Stimulated activated CD8-positive, alpha-beta memory T cell treated with anti-CD3 and anti-CD28 coated beads, Interleukin-15, amount 100 ng/mL, for 1 hour (primary cell): Measurements from ENCODE around the gene BDKRB2.

ENCODE experiments used
- DNase-seq: peaks from one replicate; pipeline ENCODE4 v3.0.0-alpha.2; 2020; ENCODE audit warnings: low read depth

Gene BDKRB2

DNA sequence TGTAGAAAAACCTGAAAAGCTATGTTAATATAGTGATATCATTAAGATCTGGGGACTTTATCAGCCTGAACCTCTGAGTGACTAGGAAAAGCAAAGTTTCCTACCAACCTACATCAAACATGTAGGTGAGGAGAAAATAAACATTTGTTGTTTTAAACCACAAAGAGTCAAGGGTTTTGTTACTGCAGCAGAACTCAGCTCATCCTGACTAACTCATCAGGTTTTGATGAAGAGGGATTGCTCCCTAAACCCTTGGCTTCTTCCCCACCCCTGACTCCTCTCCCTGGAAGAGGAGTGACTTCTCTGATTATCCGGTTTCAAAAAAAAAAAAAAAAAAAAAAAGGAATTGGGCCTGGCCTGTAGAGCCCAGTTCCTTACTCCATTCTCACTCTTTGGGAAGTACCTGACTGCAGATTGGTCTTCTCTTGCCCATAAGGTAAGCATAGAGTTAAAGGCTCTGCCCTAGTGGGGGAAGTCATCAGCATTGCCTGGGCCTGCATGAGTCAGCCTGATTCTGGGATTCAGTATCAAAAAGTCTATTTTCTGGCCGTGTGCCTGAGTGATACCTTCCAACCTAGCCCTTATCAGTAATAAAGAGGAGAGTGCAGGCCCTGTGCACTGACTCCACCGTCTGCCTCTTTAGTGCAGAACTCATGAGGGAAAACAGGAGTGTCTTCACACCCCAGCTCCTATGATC lies 68.3 kb downstream of the BDKRB2 start:
- no peak for DNase-seq

DNA sequence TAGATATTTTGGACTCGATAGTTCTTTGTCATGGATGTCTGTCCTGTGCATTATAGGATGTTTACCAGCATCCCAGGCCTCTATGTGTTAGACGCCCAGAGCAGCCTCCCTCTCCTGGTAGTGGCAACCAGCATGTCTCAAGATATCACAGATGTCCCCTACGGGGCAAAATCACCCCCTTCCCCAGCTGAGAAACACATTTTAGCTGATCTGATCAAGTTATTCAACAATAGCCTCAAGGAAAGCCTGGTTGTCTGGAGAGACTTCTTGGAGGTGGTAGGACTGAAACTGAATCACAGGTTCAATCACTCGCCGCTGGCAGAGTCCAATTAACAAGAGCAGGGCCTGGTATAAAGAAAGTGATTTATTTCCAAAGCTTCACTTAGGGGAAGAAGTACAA lies 69.0 kb downstream of the BDKRB2 start:
- no peak for DNase-seq

DNA sequence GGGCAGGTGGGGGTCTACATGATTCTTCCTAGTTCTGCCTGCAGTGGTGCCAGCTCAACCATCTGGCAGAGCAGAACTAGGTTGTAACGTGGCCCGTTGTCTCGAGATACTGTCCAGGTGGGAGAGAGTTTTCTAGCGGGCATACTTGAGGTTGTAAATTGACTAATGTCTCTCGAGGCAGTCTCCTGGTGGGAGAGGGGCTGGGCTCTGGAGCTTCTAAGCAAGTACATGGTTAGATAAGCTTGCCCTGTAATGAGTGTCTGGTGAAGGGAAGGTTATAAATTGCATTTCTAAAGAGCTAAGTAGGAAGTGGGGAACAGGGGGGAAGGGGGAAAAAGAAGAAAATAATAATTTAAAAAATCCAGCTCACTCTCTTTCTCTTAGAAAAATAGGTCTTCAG lies 69.5 kb downstream of the BDKRB2 start:
- DNase-seq, result no peak

DNA sequence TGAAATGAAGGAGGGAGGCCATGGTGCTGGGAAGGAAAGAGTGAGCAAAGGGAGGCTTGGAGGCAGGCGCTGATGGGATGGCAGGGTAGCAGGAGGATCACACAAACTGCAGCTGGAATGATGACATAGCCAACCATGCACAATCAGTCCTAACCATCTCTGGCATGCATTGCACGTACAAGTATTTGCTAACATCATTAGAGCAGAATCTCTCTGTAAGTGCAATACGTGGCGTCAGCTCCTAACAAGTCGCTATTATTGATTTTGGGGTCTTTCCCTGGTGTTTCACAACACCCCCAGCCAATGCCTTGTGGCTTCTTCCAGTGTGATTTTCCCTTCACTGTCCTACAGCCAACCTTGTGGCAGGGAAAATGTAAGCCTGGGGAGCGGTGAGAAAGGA lies 69.9 kb downstream of the BDKRB2 start:
- DNase-seq, result no peak

DNA sequence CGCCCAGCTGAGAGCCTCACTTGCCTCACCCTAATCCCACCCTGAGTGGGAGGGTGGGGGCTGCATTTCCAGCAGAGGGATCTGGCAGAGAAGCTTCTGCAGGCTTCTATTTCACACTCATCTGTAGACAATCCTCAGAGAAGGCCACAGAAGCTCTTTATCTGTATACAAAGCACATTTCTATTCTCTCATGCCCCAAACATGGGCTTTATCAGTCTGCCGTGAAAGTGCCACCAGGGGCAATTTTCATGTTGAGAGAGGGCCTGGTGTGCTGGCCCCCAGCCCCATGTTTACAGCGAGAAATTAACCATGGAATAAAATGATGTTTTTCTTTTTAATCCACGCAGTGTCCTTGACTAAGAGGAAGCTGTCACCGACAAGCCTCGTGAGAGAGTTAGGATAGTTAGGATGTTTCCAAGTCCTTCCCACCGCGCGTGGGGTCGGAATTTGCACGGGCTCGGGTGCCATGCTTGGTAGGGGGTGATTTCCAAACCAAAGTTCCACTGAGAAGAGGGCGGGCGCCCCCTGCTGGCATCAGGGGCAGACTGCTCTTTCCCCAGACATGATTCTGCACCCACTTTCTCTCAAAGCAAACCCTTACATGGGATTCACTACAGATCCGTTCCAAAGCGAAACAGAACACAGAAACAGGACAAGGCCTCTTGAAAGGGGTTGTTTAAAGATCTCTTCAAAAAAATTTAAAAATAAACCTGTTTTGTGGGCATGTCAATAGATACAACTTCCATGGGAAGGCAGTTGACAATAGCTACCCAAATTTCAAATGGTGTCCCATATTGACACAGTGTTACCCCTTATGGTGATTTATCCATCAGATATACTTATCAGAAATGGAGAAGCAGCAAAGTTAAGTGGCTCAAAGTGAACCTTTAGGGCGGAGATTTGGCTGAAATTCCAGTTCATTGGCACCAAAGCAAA lies 70.8 kb downstream of the BDKRB2 start:
- DNase-seq, result peak; percentile 49

DNA sequence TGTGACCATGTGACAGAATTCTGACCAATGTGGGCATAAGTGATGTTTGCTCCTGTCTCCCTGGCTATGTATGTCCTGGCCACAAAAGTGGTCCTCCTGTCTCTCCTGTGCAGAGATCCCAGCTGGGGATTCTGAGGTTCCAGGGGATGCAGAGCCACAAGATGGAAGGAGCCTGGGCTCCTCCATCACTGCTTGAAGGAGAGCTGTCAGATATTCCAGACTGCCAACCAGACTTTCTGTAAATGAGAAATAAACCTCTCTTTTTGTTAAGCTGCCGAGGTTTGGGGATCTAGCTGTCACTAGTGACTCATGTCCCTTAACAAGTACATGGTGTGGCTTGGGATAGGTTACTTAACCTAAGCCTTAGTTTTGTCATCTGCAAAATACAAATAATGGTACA lies 73.3 kb downstream of the BDKRB2 start:
- DNase-seq, result no peak

DNA sequence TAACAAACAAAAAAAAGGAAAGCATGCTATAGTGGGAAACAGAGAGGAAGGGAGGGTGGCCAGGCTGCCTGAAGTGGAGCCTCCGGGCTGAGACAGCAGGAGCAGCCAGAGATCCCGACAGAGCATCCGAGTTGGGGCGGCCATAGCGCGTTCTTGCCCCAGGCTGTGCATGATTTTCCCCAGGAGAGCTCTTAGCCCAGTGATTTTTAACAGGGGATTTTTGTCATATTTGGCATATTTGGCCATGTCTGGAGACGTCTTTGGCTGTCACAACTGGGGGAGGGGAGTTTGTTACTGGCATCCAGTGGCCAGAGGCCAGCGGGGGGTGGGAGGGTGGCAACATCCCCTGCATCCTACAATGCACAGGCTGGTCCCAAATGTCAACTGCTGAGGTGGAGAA lies 74.9 kb downstream of the BDKRB2 start:
- no peak for DNase-seq

DNA sequence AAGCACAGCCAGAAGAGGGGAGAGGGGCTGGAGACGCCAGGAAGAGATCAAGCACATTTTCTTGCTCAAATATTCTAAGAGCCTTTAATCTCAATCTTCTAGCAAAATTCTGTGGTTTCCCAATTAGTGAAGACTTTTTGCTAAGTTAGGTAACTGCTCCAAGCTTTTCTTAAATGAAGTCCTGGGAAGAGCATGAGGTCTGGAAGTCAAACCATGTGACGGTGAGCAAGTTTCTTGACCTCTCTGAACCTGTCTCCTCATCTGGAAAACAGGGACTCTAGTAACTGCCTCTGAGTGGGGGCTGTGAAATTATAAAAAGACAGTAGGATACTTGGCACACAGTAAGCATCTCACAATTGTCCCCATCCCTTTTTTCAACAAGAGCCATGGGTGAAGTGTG lies 75.5 kb downstream of the BDKRB2 start:
- no peak for DNase-seq

DNA sequence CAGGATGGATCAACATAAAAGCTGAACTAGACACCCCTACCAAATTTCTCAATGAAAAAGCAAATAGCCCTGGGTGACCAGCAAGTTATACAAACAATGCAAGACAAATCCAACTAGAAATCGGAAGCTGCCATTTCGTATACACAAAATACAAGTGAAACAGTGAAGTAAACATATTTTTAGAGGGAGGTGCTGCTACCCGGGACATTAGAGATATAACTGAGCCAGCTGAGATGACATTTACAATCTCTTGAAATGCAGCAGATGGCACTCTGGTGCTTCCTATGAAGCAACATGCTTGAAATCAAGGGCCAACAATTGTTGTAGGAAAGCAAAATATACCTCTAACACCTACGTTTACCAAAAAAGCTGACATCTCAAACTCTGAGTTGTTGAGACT lies 76.8 kb downstream of the BDKRB2 start:
- no peak for DNase-seq

DNA sequence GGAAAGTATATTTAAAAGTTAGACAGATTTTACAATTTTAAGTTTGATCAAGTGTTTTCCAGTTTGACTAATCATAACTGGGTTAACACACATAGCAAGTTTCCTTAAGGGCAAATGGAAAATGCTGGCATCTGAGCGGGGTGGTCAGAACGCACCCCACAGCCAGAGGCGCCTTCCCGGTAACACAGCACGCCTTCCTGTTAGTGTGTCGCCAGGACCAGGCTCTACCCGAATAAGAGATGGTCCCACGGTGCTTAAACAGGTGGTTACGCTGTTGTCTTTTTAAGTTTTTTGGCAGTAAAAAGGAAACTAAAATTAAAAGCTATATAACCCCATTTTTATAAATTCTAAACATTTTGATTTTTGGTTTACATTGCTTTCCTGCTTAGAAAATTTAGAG lies 79.4 kb downstream of the BDKRB2 start:
- no peak for DNase-seq

DNA sequence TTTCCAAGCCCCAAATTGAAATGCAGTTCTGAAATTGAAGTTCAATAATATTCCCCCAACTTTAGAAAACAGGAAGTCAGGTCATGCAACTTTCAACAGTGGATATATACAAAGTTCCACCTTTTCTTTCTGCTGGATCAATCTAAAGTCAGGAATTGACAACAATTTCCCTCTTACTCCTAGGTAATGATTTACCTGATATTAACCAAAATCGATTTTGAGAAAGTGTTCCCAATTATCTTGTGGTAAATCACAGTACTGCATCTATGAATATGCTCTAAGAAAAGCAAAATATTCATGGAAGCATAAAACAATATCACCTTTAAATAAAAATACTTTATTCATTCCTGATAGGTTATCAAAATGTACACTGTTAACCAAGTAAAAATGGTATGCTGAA lies 79.8 kb downstream of the BDKRB2 start:
- DNase-seq, result no peak

DNA sequence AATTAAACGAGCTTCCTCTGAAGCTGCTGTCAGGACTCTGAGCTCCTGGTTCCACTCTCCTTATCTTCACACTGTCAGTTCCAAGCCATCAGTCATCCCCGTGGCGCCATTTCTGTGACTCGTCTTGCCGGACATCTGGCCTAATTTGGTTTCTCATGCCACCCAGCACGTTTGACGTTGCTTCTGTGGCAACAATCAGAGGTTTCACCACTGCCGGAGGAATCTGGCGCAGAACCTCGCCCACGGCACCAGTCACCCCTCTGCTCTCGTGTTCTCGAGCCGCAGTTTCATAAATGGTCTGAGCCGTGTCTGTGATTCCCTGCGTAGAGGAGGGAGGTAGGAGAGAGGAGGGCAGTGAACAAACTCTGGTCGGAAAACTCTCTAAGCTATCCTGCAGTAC lies 81.0 kb downstream of the BDKRB2 start:
- DNase-seq, result no peak

DNA sequence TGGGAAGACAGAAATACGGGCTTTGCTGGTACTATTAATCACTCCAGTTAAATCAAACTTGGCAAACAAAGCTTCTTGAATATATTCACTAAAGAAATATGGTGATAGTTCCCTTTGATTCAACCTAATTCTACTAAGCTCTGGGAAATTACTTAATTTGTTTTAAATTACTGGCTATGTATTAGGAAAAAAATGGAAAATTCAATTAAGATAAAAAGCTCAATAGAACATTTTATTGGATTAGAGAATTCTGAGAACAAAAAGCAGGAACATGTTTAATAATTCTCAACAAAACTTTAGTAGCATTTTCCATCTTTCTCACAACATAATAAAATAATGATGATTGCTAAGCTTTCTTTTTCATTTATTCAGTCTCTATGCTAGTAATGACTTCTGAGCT lies 81.6 kb downstream of the BDKRB2 start:
- no peak for DNase-seq

DNA sequence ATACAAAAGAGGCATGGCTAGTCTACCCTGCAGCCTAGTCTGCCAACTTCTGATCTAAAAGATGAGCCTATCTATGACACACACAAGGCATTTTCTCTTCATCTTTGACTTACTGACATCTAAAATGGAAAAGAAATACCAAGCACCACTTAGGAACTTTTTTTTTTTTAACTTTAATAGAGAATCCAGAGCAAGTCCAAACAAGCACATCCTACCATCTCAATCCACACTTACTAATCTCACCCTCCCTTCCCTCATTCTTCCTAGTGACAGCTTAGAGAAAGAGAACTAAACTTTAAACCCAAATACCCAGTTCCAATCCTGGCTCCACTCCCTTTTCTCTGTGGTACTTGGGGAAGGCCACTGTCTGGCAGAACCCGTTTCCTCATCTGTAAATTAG lies 83.2 kb downstream of the BDKRB2 start:
- DNase-seq, result no peak
